GM12878 (cell line): ENCODE data around the gene TRABD2B. TPM values are rescaled to one million over a fixed set of nuclear protein-coding genes. Genes with fewer than 3 reads are reported as not detected.

ENCODE experiments used
- ATAC-seq: fragments of 200-7000 bp; cut with Tn5 transposase; 3 replicates; pipeline ENCODE4 v1.9.1; 2020; ENCODE audit warnings: mild to moderate bottlenecking, moderate library complexity
- BruUV-seq: library from RNA; stranded (reverse); fragments of 400-500 nt; replicated peaks from 2 replicates; lab custom pipeline; 2021; lab: Mats Ljungman, UMichigan
- CTCF ChIA-PET: fragments of 300-600 bp; sonication (Branson Sonifier 250); formaldehyde crosslinking; extraction: SDS; loops from one replicate; lab custom pipeline; 2021; ENCODE audit warnings: inconsistent platforms; lab: Yijun Ruan, JAX
- POLR2A ChIA-PET: fragments of 350-600 bp; formaldehyde crosslinking; extraction: SDS; loops from one replicate; lab custom pipeline; 2021; ENCODE audit warnings: inconsistent platforms; lab: Charles Lee
- RAD21 ChIA-PET: fragments of 300-600 bp; sonication (Branson Sonifier 250); formaldehyde crosslinking; loops from one replicate; lab custom pipeline; 2023; ENCODE audit warnings: antibody characterized with exemption; ENCODE audit not compliant: unreplicated experiment; lab: Charles Lee
- SMC1A ChIA-PET: fragments of 300-600 bp; sonication (Branson Sonifier 250); formaldehyde crosslinking; loops from one replicate; lab custom pipeline; 2023; ENCODE audit not compliant: unreplicated experiment, uncharacterized antibody; lab: Charles Lee
- DNase-seq: peaks from one replicate; pipeline ENCODE4 v3.0.0-alpha.2; 2011; ENCODE audit warnings: low read depth, low spot score
- FAIRE-seq: peaks from 3 replicates; lab custom pipeline; 2011; peaks lifted over from hg19 to GRCh38; lab: Jason Lieb, UNC
- H2AFZ ChIP-seq: 2 replicates; pipeline ENCODE4 v1.6.0; 2011; ENCODE audit warnings: low read depth, low read length, control low read depth; ENCODE audit not compliant: control insufficient read depth
- H3K27ac ChIP-seq: 2 replicates; pipeline ENCODE4 v1.5.1; 2011; ENCODE audit warnings: control low read depth; ENCODE audit not compliant: control insufficient read depth, insufficient read depth
- H3K27me3 ChIP-seq, 2 experiments: replicated peaks in 1 of 2; 2 replicates each; pipeline versions ENCODE4 v1.6.0 to v1.6.1; 2011; ENCODE audit warnings: low read length in 1 of 2; ENCODE audit not compliant: control insufficient read depth in 2 of 2, insufficient read depth in 2 of 2
- H3K36me3 ChIP-seq, 2 experiments: 2 replicates each; pipeline ENCODE4 v1.5.1; 2011; ENCODE audit warnings: low read length in 1 of 2; ENCODE audit not compliant: control insufficient read depth in 2 of 2, insufficient read depth in 2 of 2
- H3K4me1 ChIP-seq: 2 replicates; pipeline ENCODE4 v1.6.1; 2011; ENCODE audit warnings: mild to moderate bottlenecking, low read length, moderate library complexity, mixed read lengths; ENCODE audit not compliant: control insufficient read depth, insufficient read depth
- H3K4me2 ChIP-seq: 2 replicates; pipeline ENCODE4 v1.6.0; 2011; ENCODE audit warnings: control low read depth; ENCODE audit not compliant: control insufficient read depth, insufficient read depth
- H3K4me3 ChIP-seq: fragments of 200-600 bp; sonication (generic); 2 replicates; pipeline ENCODE4 v1.5.1; 2016
- H3K79me2 ChIP-seq: 2 replicates; pipeline ENCODE4 v1.6.0; 2011; ENCODE audit warnings: low read length; ENCODE audit not compliant: control insufficient read depth, insufficient read depth
- H3K9ac ChIP-seq: 2 replicates; pipeline ENCODE4 v1.8.0; 2011; ENCODE audit warnings: low read length, control low read depth, mixed read lengths; ENCODE audit not compliant: control insufficient read depth, insufficient read depth
- H3K9me3 ChIP-seq: replicated peaks from 3 replicates; pipeline ENCODE4 v1.5.1; 2011; ENCODE audit warnings: mild to moderate bottlenecking, low read length; ENCODE audit not compliant: control insufficient read depth, insufficient read depth
- H4K20me1 ChIP-seq: 2 replicates; pipeline ENCODE4 v1.6.0; 2011; ENCODE audit not compliant: control insufficient read depth, insufficient read depth
- ATF7 ChIP-seq: fragments of 450-650 bp; IDR thresholded peaks from 2 replicates; pipeline ENCODE4 v1.6.1; 2016; ENCODE audit warnings: low read depth, mild to moderate bottlenecking
- BHLHE40 ChIP-seq, 2 experiments: fragments of 450-650 bp in 1 of 2; IDR thresholded peaks; 2 replicates each; pipeline ENCODE4 v1.6.1; 2011 to 2017; ENCODE audit warnings: low read depth in 2 of 2, borderline replicate concordance in 1 of 2, improper control_type of control experiment in 1 of 2, low read length in 1 of 2, mild to moderate bottlenecking in 1 of 2
- CBX5 ChIP-seq: sonication (generic); IDR thresholded peaks from 2 replicates; pipeline ENCODE4 v1.6.1; 2016; ENCODE audit warnings: low read depth, moderate library complexity, mild to moderate bottlenecking, inconsistent platforms
- FOXK2 ChIP-seq: fragments of 450-650 bp; IDR thresholded peaks from 2 replicates; pipeline ENCODE4 v1.6.1; 2017; ENCODE audit warnings: mild to moderate bottlenecking, moderate library complexity
- IKZF1 ChIP-seq: fragments of 450-650 bp; conservative IDR thresholded peaks from 2 replicates; pipeline ENCODE4 v1.6.1; 2017; ENCODE audit warnings: antibody characterized with exemption, mild to moderate bottlenecking
- JUND ChIP-seq: IDR thresholded peaks from 2 replicates; pipeline ENCODE4 v1.6.1; 2012; ENCODE audit warnings: low read depth, mild to moderate bottlenecking, low read length, improper control_type of control experiment, moderate library complexity
- NR2C1 ChIP-seq: fragments of 450-650 bp; IDR thresholded peaks from 2 replicates; pipeline ENCODE4 v1.6.1; 2017; ENCODE audit warnings: antibody characterized with exemption, mild to moderate bottlenecking, moderate library complexity
- RAD21 ChIP-seq: IDR thresholded peaks from 2 replicates; pipeline ENCODE4 v1.6.1; 2011; ENCODE audit warnings: mild to moderate bottlenecking, low read depth, low read length, moderate library complexity; ENCODE audit not compliant: insufficient read depth
- SMC3 ChIP-seq: IDR thresholded peaks from 2 replicates; pipeline ENCODE4 v1.6.1; 2011; ENCODE audit warnings: low read length, improper control_type of control experiment, borderline replicate concordance
- TCF7 ChIP-seq: IDR thresholded peaks from 2 replicates; pipeline ENCODE4 v1.6.1; 2014; ENCODE audit warnings: antibody characterized with exemption, borderline replicate concordance
- WGBS: methylation state at CpG from one replicate; pipeline ENCODE4 v1.1.6; 2016; ENCODE audit warnings: low lambda C conversion rate; ENCODE audit not compliant: insufficient replicate concordance, insufficient coverage; ENCODE audit errors: missing lambda C conversion rate; 5-methylcytosine and 5-hydroxymethylcytosine counted together
- in situ Hi-C: fragments of 300-500 bp; cut with MboI; formaldehyde crosslinking; loops from 9 replicates; pipeline ENCODE4 v1.14.3; 2018; ENCODE audit warnings: mixed read lengths
- intact Hi-C: fragments of 100-400 bp; cut with micrococcal nuclease; formaldehyde crosslinking; loops from one replicate; pipeline ENCODE4 v1.14.2; 2022; ENCODE audit not compliant: unreplicated experiment
- polyA plus RNA-seq, 11 experiments: library from polyadenylated mRNA; depleted of rRNA in 4 of 11; unstranded in 6 of 11; stranded (reverse) in 5 of 11; fragments of >200 nt; fragmentation: Nextera tagmentation in 4 of 11; fragmentation: Illumina TruSeq in 1 of 11; extraction: Ambion mirVana in 4 of 11; extraction: Trizol in 1 of 11; gene quantifications; 1 replicate in 1 of 11; 2 replicates in 10 of 11; pipeline versions ENCODE4 v1.2.1 to v1.2.3, GENCODE V29; 2011 to 2016; ENCODE audit warnings: inconsistent platforms in 2 of 11, missing spikeins in 2 of 11, low read depth in 1 of 11
- total RNA-seq, 4 experiments: library from RNA; depleted of rRNA in 3 of 4; stranded (reverse); fragments of >200 nt in 3 of 4; fragmentation: Illumina TruSeq in 1 of 4; extraction: Trizol in 1 of 4; gene quantifications; 2 replicates each; pipeline versions ENCODE4 v1.2.1 to v1.2.3, GENCODE V29; 2013 to 2021
- TF ChIP-seq, protein P1 (sequence below): IDR thresholded peaks from 2 replicates; pipeline ENCODE4 v1.6.1; 2011; ENCODE audit warnings: borderline replicate concordance, low read depth, mild to moderate bottlenecking, moderate library complexity, mixed read lengths, low read length; ENCODE audit not compliant: insufficient read depth; ENCODE audit errors: extremely low read length
- TF ChIP-seq, protein P2 (sequence below), 3 experiments: IDR thresholded peaks in 2 of 3; conservative IDR thresholded peaks in 1 of 3; 2 replicates each; pipeline ENCODE4 v1.5.1; 2011; ENCODE audit warnings: low read depth in 3 of 3, low read length in 3 of 3, mild to moderate bottlenecking in 3 of 3, control low read depth in 2 of 3, moderate library complexity in 2 of 3, inconsistent platforms in 1 of 3, mixed read lengths in 1 of 3; ENCODE audit not compliant: control insufficient read depth in 2 of 3, insufficient read depth in 1 of 3; ENCODE audit errors: extremely low read depth in 1 of 3
- TF ChIP-seq, protein P3 (sequence below): fragments of 450-650 bp; IDR thresholded peaks from 2 replicates; pipeline ENCODE4 v1.6.1; 2017; ENCODE audit warnings: mild to moderate bottlenecking, low read depth, inconsistent platforms; ENCODE audit not compliant: poor library complexity, severe bottlenecking

TRABD2B gene
- total and polyA plus RNA-seq, 10 of the 15 experiments (the other 5 are each of a cell fraction or from before 2014, with no cell fraction given) = not detected

DNA sequence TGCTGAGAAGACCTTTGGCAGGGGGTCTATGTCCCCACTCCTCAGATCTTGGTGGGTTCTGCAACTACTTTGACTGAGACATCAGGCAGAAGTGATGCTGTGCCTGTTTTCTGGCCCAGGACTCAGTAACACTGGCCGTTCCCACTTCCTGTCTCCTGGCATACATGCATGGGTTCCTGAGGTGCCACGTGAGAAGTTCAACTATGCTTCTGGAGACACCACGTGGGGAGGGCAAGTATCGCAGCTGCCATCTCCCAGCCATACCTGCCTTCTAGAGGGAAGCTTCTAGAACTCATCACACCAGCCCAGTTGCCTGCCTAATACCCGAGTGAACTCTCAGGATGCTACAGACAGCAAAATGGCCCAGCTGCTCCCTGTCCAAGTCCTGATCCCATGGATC lies 65.8 kb downstream of the TRABD2B start:
- Histone ChIP-seq H3K4me3 (no peak overlapping the region), H3K9me3 (no peaks in the 10 kb centered on the region), H3K27ac (no peak overlapping the region), H4K20me1 (no peaks in the 10 kb centered on the region), H3K4me1 (no peaks in the 10 kb centered on the region), H3K9ac (no peak overlapping the region), H3K4me2 (no peak overlapping the region), H3K27me3 (peaks cover 0 to 3% of the 10 kb centered on the region in 2 experiments; a peak in 1 of 4 replicates), H3K79me2 (no peaks in the 10 kb centered on the region), H3K36me3 (no peaks in the 10 kb centered on the region), H2AFZ (no peak overlapping the region)
- ChIA-PET RAD21 (no interaction called here), POLR2A (no interaction called here), CTCF (no interaction called here)
- in situ Hi-C loops = no loop called here
- ATAC-seq = peak; percentile 52; the same call in 2 of the 3 replicates
- FAIRE-seq = no peak
- DNase-seq = no peak
- intact Hi-C loops = no loop called here
- 10% methylated on average over 5 of the region's 5 CpGs for WGBS
- TF ChIP-seq SMC3 (peak; percentile 23; the same call in 1 of the 2 replicates), TCF7 (no peak), FOXK2 (no peak), JUND (no peak), RAD21 (0 out of 2 replicates have a peak, but pooled peaks have one; percentile 19), BHLHE40 (IDR thresholded peaks at IDR 0.05; ENCODE audit: borderline replicate concordance in 1 of 2, low read depth in 2 of 2, low read length in 1 of 2) (0 out of 4 replicates have a peak, but pooled peaks of 1 of the 2 experiments have one; percentile 11), CBX5 (no peak), IKZF1 (no peak), ATF7 (no peak), NR2C1 (no peak)
- TF ChIP-seq, protein P1, sequence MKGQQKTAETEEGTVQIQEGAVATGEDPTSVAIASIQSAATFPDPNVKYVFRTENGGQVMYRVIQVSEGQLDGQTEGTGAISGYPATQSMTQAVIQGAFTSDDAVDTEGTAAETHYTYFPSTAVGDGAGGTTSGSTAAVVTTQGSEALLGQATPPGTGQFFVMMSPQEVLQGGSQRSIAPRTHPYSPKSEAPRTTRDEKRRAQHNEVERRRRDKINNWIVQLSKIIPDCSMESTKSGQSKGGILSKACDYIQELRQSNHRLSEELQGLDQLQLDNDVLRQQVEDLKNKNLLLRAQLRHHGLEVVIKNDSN = no peak
- TF ChIP-seq, protein P2, sequence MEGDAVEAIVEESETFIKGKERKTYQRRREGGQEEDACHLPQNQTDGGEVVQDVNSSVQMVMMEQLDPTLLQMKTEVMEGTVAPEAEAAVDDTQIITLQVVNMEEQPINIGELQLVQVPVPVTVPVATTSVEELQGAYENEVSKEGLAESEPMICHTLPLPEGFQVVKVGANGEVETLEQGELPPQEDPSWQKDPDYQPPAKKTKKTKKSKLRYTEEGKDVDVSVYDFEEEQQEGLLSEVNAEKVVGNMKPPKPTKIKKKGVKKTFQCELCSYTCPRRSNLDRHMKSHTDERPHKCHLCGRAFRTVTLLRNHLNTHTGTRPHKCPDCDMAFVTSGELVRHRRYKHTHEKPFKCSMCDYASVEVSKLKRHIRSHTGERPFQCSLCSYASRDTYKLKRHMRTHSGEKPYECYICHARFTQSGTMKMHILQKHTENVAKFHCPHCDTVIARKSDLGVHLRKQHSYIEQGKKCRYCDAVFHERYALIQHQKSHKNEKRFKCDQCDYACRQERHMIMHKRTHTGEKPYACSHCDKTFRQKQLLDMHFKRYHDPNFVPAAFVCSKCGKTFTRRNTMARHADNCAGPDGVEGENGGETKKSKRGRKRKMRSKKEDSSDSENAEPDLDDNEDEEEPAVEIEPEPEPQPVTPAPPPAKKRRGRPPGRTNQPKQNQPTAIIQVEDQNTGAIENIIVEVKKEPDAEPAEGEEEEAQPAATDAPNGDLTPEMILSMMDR (IDR thresholded peaks at IDR 0.05 in 2 of 3, conservative IDR thresholded peaks at IDR 0.05 in 1 of 3; ENCODE audit: control insufficient read depth in 2 of 3, extremely low read depth in 1 of 3, insufficient read depth in 1 of 3, low read depth in 3 of 3, low read length in 3 of 3) = peak in 2 of 3 experiments; percentile 11 to 32; a peak in 2 of 6 replicates
- TF ChIP-seq, protein P3, sequence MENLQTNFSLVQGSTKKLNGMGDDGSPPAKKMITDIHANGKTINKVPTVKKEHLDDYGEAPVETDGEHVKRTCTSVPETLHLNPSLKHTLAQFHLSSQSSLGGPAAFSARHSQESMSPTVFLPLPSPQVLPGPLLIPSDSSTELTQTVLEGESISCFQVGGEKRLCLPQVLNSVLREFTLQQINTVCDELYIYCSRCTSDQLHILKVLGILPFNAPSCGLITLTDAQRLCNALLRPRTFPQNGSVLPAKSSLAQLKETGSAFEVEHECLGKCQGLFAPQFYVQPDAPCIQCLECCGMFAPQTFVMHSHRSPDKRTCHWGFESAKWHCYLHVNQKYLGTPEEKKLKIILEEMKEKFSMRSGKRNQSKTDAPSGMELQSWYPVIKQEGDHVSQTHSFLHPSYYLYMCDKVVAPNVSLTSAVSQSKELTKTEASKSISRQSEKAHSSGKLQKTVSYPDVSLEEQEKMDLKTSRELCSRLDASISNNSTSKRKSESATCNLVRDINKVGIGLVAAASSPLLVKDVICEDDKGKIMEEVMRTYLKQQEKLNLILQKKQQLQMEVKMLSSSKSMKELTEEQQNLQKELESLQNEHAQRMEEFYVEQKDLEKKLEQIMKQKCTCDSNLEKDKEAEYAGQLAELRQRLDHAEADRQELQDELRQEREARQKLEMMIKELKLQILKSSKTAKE = no peak
- TF ChIP-seq, all 136 proteins: peak for 4
- BruUV-seq = no TSS peak
- SMC1A ChIA-PET = no interaction called here
